EL (cell line): ENCODE measurements around the gene MYH14.

Experiments used
- DNase-seq: peaks from one replicate; pipeline ENCODE4 v3.0.0-alpha.2; 2016

Gene MYH14

DNA sequence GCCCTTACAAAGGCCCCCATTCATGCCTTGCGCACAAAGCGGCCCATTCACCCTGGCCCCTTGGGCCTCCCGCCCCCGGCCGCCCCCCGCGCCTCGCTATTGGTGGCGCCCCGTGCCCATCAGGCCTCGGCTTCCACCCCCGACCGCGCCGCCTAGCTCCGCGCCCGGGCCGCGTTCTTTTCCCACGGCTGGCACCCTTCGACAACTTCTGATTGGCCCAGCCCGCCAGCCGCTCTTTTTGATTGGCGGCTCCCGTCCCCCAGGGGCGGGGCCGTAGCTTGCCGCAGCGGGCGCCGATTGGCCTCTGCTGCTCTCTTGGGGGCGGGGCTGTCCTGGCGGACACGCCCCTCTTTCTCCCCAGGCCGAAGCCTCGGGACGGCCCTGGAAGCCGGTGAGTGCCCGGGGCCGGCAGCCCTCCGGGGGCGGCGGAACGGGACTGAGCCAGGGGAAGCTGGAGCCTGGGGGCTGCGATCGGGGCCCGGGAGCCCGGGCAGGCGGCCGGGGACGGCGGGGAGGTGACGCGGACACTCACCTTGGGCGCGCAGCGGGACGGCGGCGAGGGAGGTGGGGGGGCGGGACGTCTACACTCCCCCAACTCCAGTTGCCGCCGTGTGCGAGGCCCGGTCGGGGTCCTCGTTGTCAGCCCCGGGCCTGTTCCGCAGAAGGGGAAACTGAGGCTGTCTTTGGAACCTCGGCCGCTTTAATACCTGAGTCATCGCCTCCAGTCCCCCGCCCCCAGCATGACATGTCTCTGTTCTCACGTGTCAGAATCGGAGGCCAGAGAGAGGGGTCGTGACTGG, at the start of gene MYH14:
TSS of gene MYH14 (plus strand) at position 342 of the 800 bp plus-strand sequence. CDS start 6,744 bp downstream, outside the sequence.
- DNase-seq, result no peak

DNA sequence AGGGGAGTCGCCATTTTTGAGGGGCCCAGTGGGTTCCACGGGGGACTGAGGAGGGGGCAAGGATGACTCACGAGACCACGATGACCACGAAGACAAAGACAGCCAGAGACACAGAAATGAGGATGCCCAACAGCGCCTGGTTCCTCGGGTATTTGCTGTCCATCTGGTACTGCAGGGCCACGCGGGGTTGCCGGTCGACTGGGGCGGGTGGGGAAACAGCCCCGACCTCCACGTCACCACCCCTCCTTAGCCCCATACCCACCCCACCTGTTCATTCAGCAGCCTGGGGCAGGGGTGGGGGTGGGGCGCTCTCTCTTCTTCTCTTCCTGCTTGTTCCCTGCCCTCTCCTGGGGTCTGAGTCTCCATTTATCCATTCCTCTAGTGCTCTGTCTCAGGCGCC, 48.9 kb upstream of the MYH14 start:
- no peak for DNase-seq

- no peak for DNase-seq
Observed at GRCh38 chr19:50155520-50156109, 47.8 kb upstream of the MYH14 start.

DNA sequence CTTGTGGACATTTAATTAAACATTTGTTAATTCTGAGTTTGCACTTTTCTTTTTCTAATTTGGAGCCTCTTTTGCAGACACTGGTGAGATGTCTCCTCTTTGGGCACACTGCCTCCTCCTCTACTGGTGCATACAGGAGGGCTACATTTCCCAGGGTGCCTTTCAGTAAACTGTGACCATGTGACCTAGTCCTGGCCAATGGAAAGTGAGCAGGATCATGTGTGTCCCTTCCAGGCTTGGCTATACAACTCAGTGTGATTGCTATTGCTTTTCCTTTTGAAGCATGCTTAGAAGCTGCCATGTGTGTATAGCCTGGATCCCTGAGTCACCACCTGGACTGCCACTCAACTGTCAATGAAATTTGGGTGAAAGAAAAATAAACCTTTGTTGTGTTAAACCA, 44.8 kb upstream of the MYH14 start:
- no peak for DNase-seq

GRCh38 chr19:50159078-50159477, 44.3 kb upstream of the MYH14 start:
- DNase-seq, result no peak

- no peak for DNase-seq
Observed at GRCh38 chr19:50162988-50163387, 40.4 kb upstream of the MYH14 start, which contains the start of gene IZUMO2. TSS of gene IZUMO2 (minus strand) at chr19:50163281. CDS start at chr19:50163194, 87 bp downstream.

DNA sequence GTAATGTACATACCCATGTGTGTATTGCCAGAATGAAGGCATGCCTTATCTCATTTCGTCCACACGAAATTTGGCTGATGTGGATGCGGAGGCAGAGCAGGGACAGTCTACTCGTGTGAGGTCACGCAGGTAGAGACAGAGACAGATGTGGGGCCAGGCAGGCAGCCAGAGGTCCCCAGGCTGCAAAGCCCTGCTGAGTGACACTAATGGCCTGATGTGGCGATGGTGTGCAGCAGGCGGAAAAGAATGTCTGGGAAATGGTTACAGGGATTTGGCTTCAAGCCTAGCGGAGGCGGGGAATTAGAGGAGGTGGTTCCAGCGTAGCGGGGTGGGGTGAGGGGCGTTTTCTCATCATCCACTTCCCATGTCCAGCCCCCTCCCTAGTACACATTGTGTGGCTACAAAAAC, 36.1 kb upstream of the MYH14 start:
- DNase-seq, result no peak

DNA sequence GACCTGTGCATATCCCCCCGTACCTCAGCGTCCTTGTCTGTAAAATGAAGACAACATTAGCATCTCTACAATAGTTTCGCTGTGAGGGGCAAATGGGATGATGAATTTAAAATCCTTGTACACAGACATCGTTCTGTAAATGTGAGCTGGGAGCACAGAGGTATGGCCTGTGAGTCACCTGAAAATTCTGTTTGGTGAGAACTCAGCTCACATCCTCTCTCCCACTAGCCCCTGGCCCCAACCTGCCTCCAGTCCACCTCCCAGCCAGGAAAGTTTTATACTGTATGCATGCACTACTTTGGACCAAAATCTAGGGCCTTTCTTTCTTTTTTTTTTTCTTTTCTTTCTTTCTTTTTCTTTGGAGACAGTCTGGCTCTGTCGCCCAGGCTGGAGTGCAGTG, 31.7 kb upstream of the MYH14 start:
- no peak for DNase-seq

GRCh38 chr19:50172726-50173125, 30.7 kb upstream of the MYH14 start:
- DNase-seq, result no peak

DNA sequence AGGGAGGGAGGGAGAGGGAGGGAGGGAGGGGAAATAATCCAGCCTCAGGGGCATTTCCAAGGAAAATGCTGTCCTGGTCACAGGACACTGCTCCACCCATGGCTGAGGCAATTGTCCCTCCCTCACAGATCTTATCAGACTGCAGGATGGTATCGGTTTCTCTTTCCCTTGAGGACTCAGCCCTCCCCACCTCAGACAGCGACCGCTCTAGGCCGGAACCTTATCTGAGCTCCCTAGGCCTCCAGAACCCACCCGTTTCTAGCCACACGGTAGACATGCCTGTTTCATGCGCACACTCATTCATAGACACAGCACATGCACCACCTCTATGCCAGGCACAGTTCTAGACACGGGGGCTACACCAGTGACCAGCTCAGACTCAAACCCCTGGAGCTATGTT, 30.3 kb upstream of the MYH14 start:
- DNase-seq, result peak; percentile 31

- no peak for DNase-seq
Observed at GRCh38 chr19:50174100-50174793, 29.2 kb upstream of the MYH14 start.

DNA sequence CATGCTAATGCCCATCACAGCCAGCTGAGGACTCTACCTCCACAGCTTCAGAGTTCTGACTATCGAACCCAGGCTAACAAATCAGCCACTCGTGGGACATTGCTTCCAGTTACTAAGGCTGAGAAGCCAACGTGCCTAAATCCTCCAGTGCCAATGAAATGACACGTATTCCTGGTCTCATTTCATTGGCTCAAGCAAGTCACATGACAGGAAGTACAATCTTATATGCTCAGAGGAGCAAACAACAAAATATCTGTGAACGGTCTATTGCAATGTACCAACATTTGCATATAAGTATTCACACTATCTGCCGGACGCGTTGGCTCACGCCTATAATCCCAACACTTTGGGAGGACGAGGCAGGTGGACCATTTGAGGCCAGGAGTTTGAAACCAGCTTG, 27.5 kb upstream of the MYH14 start:
- DNase-seq, result no peak

DNA sequence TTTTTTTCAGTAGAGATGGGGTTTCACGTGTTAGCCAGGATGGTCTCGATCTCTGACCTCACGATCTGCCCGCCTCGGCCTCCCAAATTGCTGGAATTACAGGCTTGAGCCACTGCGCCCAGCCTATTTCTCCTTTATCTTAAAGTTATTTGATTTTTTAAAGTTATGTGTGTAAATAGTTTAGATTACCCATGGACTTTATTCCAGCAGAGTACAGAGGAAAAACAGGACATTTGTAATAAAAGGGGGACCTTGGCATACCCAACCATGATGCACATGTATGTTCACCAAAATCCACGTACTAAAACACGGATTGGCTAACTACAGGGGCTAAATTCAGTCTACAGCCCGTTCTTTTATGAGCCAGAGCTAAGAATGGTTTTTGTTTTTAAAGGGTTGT, 26.6 kb upstream of the MYH14 start:
- no peak for DNase-seq

- DNase-seq, result no peak
Observed at GRCh38 chr19:50178320-50178719, 25.1 kb upstream of the MYH14 start.

DNA sequence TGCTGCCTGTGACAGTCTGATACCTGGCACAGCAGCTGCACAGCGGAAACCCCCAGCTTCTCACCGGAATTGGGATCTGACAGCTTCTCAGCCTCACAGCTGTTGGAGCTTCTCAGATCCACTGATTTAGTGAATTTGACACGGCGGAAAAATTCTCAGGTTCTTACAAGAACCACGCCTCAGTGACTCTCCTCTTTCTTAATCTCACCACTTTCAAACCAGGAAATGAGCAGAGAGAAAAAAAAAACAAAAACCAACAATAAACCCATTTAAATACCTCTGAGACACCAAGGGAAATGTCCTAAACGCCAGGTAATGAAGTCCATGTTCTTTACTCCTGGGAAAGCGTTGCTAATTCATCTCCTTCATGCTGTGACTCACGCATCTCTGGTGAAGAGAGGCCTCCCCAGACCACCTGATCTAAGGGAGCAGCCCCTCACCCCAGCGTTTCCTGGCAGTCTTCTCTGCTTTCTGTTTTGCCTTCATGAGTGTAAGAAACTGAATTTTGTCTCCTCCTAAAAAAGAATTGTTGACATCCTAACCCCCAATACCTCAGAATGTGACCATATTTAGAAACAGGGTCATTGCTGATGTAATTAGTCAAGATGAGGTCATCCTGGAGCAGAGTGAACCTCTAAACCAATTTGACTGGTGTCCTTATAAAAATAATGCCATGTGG, 24.4 kb upstream of the MYH14 start:
- DNase-seq, result peak; percentile 12

DNA sequence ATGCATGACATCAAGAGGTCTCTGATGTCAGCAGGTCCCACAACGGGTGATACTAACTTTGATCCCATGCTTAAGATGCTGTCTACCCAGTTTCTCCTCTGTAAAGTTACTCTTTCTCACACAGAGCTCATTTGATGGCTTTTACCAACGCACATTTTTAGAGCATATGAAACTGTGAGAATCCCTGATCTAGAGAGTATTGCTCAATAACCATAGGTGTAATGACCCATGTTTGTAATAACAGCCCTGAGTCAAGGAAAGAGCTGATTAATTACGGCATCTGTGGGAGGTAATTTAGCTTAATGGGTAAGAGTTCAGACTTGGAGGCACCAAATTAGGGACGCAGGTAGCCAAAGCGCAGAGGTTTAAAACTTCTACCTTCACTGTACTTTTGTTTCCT, 22.3 kb upstream of the MYH14 start:
- DNase-seq, result no peak

DNA sequence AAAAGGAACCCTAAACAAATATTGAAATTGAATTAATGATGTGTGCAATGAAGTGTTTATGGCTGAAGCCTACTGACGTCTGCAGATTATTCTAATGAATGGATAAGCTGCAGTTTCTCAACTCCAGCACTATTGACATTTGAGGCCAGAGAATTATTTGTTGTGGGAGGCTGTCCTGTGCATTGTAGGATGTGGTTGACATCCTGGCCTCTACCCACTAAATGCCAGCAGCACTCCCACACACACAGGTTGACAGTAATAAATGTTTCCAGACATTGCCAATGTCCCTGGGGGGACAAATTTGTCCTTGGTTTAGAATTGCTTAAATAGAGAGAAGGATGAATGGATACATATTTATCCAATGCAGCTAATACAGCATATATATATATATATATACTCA, 19.2 kb upstream of the MYH14 start:
- no peak for DNase-seq

- DNase-seq, result no peak
Observed at GRCh38 chr19:50187937-50188336, 15.5 kb upstream of the MYH14 start.

- no peak for DNase-seq
Observed at GRCh38 chr19:50189331-50189730, 14.1 kb upstream of the MYH14 start.

DNA sequence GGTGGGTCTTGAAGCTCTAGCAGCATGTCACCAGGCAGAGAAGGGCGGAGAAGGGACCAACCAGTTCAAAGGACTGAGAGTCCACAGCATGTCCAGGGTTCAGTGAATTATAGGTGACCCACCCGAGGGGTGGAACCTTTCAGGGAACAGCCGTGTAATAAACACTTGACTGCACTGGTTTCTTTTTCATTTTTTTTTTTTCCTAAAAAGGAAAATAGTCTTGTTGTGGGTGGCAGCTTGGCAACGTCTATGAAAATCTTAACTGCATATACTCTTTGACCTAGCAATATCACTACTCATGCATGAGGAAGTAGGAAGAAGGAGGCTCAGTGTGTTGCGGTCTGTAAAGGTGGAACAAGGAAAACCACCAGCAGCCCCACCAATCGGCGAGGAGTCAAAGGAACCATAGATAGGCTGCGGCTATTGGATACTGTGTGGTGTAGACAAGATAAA, 13.0 kb upstream of the MYH14 start:
- DNase-seq, result no peak

DNA sequence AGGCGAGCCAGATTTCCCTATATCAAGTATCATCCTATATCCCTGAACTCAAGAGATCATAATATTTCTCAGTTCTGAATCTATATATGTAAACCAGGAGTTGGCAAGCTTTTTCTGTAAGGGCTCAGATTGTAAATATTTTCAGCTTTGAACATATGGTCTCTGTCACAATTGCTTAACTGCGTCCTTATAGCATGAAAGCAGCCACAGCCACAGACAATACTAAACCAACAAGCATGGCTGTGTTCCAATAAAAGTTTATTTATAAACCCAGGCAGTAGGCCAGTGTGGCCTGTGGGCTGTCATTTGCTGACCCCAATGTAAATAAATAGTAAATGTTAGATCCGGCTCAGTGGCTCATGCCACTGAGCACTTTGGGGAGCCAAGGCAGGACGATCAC, 12.2 kb upstream of the MYH14 start:
- DNase-seq, result no peak

DNA sequence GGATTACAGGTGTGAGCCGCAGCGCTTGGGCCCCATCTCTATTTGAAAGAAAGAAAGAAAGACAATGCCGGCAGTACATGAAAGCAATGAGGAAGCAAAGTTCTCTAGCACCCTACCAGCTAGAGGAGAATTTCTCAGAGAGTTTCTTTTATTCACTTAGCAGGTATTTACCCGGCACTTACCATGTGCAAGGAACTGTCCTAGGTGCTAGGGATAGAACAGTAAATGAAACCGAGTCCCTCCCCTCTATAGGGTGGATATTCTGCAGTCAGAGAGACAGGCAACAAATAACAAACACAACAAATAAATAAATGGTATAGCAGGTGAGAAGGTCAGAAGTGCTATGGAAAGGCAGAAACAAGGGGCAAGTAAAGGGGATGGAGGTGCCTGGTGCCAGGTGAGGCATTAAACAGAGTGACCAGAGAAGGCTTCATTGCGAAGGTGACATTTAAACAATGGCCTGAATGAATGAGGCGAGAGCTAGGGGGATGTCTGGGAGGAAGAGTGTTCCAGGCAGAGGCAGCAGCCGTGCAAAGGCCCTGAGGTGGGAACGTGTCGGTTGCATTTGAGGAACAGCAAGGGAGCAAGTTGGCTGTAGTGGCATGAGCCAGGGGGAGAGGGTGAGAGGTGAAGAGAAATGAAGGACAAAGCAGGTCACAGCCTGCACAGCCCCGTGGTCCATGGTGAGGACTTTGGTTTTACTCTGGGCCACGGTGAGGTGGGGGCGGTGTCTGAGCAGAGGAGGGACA, 10.8 kb upstream of the MYH14 start:
- no peak for DNase-seq

DNA sequence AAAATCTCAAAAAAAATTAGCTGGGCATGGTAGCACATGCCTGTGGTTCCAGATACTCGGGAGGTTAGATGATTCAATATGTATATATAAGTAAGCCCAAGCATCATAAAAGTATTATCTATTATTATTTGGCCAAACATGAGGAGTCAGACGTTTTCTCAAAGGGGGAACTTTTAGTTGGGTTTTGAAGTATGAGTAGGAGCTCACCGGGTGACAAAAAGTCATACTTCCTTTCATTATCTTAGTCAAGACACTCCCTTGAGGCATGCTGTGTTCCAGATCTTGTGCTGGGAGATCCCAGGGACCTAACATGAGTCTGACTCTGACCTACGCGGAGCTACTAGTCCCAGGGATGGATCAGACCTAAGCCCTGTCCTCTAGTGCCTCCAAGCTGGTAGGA, 8.2 kb upstream of the MYH14 start:
- no peak for DNase-seq
